NCI-H2081 (cell line): ENCODE results near the gene ATP6AP1.

ENCODE experiments used
- DNase-seq, 2 experiments: peaks; one replicate each; lab custom pipeline; 2025; lab: John Stamatoyannopoulos, UW

Gene ATP6AP1

DNA sequence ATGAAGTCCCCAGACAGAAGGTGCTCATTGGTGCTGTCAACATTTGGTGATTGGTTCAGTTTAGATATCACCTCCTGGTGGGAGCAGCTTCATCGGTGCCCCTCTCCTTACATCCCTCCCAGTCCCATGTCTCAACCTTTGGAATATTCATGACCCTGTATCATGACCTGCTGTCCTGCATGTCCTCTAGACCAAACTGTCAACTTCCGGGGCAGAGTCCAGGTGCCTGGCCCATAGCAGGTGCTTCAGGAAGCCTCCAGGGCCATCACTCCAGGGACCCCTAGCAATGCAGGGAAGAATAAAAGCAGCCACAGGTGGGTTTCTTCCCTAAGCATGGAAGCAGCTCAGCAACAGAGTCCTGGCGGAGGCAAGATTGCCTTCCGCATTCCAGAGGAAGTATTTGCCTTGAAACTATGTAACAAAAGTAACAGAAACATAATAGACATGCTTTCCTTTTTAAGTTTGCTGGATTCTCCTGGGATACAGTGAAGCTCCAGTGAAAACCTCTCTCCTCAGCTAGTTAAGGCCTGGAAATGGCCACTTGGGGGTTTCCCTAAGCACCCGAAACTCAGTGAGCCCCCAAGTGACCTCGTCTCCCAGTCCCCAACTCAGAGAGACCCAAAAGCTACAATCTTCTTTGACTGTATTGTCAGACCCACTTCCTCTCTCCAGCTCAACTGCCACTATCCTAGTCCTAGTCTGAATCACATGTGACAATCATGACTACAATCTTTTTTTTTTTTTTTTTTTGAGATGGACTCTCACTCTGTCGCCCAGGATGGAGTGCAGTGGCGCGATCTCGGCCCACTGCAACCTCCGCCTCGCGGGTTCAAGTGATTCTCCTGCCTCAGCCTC, 1.3 kb upstream of the ATP6AP1 start:
- no peak for DNase-seq

DNA sequence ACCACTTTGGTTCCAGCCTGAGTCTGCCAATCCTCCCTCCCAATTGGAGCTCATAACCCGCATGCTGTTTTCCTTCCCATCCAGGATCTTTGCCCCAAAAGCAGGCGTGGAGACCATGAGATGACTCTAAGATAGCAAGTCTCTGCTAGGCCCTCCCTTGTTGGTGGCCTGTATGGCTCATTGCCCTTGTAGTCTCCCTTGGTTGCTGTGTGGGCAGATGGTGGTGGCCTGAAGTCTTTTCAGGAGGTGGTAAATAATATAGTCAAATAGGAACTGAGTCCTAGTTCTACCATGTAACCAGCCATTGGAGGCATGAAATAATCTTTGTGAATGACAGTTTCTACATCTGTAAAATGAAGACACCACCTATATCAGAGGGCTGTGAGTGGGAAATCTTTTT, 1.2 kb downstream of the ATP6AP1 start:
- no peak for DNase-seq

DNA sequence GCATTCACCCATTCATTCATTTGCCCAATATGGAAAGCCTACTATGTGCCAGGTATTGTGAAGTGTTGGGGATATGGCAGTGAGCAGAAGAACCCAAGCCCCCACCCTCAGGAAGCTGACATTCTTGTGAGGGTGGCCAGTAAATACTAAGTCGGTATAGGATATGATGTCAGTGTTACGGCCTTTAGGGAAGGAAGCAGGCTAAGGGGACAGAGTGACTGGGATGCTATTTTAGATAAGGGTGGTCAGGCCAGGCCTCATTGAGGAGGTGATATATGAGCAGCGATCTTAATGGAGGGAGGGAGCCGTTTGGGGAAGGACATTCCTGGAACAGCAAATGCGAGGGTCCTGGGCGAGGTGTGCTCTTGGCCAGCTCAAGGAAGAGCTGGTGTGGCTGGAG, 2.0 kb downstream of the ATP6AP1 start:
- DNase-seq: no peak

DNA sequence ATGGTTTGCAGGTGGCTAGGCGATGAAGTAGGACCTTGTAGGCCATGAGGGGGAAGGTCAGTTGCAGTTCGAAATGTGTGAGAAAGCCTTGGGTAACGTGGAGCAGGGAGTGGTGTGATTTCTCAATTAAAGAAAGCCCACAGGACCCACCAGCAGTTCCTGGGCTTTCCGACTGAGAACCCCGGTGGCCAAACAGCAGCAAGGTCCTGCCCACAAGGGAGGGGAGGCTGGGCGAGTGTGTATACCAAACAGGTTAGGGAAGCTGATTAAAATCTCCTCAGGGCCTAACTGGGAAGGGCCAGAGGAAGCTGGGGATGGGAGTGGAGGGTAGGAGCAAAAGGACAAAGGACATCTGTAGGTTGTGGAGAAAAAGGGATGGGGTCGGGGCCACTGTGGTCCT, 2.4 kb downstream of the ATP6AP1 start:
- no peak for DNase-seq

DNA sequence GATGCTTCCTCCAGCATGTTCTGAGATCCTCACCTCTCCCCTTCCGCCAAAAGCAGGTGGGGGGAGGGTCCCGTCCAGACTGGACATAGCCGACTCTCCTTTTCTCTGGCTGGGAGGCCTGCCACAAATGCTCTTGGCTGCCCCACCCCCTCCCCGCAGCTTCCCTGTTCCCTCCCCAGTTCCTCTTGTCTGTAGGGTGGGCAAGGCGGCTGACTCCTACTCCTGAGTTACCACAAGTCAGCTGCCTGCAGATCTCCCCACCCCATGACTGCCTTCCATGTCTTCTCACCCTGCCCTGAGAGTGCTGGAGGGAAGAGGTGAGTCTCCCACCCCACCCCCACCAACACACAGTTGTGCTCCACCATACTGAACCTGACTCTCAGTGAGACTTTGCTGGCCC, 2.9 kb downstream of the ATP6AP1 start:
- no peak for DNase-seq

DNA sequence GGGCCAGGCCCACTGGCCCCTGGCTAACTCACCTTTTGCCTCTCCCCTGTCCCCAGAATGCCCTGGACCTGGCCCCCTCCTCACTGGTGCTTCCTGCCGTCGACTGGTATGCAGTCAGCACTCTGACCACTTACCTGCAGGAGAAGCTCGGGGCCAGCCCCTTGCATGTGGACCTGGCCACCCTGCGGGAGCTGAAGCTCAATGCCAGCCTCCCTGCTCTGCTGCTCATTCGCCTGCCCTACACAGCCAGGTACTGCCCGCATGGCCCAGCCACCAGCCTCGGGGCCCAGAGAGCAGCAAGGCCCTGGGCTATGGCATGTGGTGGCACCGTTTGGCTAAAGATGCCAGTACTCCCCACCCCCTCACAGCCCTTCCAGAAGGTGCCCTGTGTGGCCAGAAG, 3.7 kb downstream of the ATP6AP1 start:
- DNase-seq: no peak

DNA sequence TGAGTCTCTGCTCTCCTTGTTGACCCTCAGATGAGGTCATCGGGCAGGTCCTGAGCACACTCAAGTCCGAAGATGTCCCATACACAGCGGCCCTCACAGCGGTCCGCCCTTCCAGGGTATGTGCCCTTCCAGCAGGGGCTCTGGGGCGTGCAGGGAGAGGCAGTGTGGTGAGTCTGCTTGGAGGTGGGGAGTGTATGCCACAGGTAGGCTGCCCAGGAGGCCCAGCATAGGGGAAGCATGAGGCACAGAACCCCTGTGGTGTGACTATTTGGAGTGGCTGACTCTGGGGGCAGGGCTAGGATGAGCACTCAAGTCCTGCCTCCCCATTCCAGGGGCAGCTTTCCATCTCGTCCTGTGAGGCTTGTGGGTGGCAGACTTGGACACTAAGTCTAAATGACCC, 5.1 kb downstream of the ATP6AP1 start:
- no peak for DNase-seq

DNA sequence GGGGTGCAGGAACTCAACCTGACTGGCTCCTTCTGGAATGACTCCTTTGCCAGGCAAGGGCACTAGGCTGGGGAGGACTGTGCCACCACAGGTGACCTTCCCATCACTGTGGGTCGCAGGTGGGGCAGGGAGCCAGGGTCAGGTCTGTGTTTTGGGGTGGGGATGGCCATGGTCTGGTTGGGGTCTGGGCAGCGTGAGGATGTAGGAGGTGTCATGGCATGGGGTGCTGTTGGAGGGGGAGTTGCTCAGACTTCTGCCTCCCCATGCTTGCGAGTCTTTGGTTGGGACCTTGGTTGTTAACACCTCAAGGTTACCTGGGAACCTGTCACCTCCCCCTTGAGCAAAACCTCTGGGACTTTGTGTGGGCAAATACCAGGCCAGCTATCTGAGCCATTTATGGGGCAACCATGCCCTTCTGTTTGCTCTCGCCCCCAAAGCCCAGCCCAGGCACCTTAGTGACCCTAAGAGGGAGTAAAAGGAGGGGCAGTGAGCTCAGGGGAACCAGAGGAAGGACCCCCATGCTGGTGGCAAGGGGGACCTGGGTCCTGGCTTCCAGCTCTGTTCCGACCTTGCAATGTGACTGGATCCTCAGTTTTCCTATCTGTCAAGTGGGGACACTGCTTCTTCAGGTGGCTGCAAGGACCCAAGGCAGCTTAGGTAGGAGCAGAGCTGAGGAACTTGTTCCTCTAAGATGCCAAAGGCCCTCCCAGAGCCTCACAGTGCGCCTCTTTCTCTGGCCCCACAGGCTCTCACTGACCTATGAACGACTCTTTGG, 6.1 kb downstream of the ATP6AP1 start:
- DNase-seq: no peak

DNA sequence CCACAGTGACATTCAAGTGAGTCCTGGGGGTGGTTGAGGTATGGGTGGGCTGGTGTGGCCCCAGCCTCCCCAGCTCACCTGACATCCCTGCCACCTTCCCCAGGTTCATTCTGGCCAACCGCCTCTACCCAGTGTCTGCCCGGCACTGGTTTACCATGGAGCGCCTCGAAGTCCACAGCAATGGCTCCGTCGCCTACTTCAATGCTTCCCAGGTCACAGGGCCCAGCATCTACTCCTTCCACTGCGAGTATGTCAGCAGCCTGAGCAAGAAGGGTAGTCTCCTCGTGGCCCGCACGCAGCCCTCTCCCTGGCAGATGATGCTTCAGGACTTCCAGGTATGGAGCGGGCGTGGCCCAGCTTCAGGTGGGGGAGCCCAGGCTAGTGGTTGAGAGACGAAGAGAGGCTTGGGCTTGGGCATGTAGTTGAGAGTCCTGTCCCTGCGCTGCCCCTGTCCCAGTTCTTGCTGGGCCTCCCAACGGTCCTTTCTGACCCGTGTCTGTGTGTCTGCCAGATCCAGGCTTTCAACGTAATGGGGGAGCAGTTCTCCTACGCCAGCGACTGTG, 6.8 kb downstream of the ATP6AP1 start:
- no peak for DNase-seq

DNA sequence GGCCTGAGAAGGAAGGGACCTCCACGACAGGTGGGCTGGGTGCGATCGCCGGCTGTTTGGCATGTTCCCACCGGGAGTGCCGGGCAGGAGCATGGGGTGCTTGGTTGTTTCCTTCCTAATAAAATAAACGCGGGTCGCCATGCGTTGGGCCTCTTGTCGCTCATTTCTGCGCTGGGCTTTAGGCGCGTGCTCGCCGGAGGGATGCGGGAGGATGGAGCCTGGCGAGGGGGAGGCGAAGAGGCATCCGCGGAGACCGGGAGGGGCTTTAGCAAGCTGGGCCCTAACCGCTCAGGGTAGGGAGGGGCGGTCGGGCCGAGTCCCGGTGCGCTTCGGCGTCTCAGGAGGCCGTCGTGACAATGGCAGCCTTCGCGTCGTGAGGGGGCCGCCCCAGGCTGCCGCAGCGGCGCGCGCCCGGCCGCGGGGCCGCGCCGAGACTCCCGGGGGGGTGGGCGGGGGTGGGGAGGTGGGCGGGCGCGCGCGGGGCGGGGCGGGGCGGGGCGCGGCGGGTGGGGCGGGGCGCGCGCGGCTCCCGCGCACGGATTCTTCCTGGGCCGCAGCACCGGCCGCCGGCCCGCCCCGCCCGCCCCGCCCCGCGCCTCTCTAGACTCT, 8.0 kb downstream of the ATP6AP1 start:
- DNase-seq: peak; percentile 22 to 25

DNA sequence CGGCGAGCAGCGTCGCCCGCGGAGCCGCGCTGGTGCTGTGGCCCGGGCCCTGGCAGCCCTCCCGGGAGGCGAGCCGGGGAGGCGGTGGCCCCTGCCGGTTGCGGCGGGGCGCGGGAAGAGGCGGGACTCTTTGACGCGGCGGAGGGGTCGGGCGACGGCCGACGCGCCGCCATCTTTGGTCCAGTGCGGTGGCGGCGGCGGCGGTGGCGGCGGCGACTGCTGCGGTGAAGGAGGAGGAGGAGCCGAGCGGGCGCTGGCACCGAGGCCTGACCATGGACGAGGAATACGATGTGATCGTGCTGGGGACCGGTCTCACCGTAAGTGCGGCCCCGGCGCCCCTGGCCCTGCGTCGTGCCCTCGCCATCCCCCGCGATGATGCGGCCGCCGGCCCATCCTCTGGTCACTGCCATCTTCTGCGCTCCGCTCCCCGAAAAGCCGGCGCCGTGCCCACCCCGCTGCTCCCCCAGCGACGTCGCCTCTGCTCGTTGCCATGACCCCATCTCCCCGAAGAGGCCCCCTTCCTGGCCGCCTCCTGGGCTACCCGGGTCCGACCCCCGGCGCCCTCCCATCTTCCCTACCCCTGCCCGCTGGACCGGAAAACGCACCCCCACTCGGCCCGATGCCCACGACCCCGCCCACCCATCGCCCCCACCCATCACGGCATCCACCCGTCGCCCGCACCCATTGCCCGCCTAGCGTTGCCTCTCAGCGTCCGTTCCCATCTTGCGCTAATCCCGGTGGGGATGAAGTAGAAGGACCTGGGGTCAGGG, 8.7 kb downstream of the ATP6AP1 start, which contains the start of gene GDI1:
TSS of gene GDI1 (plus strand) at position 172 of the 770 bp plus-strand sequence. CDS start at position 273, 101 bp downstream.
- DNase-seq: peak in 1 of 2 experiments; percentile 20

DNA sequence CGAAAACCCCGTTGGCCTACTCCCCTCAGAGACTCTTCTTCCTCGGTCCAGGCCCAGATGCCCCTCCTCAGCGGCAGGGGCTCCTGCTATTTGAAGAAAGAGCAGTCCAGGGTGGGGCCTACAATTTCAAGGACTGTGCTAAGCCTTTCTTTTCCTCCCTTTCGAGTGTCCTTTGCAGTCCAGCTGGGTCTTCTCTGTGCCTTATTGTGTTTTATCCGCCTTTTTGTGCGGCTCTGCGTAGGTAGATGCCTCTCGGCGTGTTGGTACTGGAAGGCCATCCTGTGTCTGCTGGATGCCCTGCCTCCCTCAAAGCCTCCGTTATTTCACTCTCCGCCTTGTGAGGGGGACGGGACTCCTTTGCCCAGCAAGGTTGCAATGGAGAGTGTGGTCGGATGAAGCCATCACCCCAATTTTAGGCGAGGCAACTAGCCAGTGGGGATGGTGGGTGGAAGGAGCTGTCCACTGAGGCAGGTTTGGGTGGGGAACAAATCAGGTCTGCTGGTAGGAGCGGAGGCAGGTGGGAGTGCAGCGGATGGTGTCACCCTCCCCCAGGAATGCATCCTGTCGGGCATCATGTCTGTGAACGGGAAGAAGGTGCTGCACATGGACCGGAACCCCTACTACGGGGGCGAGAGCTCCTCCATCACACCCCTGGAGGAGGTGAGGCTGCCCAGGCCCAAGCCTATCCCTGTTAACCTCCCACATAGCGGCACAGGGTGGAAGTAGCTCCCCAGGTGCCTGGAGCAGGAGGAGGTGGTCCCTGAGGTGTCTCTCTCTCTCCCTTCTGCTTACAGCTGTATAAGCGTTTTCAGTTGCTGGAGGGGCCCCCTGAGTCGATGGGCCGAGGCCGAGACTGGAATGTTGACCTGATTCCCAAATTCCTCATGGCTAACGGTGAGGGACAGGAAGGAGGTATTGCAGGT, 9.8 kb downstream of the ATP6AP1 start:
- no peak for DNase-seq

DNA sequence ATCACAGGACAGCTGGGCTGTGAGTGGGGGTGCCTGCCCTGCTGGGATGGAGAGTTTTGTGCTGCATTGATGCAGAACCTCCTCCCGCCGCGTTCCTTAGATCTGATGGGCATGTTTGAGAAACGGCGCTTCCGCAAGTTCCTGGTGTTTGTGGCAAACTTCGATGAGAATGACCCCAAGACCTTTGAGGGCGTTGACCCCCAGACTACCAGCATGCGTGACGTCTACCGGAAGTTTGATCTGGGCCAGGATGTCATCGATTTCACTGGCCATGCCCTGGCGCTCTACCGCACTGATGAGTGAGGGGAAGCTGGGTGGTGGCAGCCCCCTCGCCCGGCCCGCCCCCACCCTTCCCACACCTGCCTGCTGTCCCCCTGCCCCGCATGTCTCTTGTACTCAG, 11.4 kb downstream of the ATP6AP1 start:
- DNase-seq: no peak

DNA sequence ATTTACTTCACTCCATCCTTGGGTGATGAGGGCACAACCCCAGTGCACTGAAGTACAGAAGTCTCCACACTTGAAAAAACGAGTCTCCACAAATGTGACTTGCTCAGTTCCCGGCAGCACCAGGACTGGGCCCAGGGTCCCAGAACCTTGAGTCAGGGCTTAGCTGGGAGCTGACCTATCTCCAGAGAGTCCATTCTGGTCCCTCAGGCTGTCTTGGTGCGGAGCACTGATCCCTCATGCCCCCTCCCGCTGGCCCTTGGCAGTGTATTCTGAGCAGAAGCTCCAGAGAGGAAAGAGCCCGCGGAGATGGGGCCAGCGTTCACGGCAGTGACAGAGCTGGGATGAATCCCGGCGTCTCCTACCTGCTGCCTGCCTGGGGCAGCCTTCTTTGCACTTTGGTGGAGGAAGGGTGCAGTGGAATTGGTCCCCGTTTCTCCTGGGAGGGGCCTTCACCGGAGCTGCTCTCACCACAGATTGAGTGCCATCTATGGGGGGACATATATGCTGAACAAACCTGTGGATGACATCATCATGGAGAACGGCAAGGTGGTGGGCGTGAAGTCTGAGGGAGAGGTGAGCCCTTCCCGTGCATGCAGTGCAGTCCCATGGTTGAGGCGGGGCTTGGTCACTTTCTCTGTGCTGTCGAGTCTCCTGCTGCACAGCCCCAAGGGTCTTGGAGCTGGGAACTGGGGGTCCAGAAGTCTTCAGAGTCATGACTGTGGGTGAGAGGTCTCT, 12.3 kb downstream of the ATP6AP1 start:
- DNase-seq: no peak

DNA sequence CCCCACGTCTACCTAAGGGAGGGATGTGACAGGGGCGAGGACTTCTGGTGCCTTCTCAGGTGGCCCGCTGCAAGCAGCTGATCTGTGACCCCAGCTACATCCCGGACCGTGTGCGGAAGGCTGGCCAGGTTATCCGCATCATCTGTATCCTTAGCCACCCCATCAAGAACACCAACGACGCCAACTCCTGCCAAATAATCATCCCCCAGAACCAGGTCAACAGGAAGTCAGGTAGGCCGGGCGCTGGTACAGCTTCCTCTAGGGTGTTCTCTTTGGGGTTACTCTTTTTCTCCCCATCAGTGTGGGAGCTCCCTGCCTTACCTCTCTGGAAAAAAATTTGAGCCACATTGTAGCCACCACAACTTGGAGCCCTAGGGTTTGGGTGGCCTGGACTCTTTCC, 13.1 kb downstream of the ATP6AP1 start:
- no peak for DNase-seq

DNA sequence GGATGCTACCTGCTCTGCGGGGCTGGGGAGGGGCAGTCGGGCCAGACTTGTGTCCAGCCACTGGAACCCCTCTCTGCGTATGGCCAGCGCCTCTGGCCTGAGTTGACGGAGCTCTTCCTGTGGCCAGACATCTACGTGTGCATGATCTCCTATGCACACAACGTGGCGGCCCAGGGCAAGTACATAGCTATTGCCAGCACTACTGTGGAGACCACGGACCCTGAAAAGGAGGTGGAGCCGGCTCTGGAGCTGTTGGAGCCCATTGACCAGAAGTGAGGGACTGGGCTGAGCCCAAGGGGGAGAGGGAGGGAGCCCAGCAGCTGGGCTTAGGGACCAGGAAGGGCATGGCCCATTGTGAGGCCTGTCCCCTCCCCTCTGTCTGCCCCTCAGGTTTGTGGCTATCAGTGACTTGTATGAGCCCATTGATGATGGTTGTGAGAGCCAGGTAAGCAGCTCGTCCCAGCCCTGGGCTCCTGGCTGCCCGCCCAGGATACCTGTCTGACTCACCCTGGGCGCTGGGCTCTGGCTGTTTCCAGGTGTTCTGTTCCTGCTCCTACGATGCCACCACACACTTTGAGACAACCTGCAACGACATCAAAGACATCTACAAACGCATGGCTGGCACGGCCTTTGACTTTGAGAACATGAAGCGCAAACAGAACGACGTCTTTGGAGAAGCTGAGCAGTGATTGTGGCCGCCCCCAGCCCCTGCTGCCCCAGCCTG, 13.7 kb downstream of the ATP6AP1 start:
- DNase-seq: no peak

DNA sequence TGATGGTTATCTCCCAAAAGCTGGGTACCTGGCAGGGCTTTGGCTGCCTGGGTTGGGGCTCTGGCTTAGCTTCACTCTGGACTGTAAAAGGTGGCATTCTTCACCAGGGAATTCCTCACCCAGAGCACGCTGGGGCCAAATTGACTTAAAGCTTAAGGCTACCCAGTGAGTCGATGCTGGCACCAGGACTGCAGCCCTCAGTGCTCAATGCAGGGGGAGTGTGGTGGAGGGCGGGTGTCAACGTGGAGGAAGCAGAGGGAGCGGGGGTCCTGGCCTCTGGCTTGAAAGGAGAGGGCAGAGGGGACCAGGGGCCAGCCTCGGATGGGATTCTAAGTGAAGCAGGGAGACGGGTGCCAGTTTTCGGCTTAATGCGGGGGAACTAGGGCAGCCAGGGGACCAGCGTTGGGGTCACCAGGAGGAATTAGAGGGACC, 15.0 kb downstream of the ATP6AP1 start:
- DNase-seq: no peak

DNA sequence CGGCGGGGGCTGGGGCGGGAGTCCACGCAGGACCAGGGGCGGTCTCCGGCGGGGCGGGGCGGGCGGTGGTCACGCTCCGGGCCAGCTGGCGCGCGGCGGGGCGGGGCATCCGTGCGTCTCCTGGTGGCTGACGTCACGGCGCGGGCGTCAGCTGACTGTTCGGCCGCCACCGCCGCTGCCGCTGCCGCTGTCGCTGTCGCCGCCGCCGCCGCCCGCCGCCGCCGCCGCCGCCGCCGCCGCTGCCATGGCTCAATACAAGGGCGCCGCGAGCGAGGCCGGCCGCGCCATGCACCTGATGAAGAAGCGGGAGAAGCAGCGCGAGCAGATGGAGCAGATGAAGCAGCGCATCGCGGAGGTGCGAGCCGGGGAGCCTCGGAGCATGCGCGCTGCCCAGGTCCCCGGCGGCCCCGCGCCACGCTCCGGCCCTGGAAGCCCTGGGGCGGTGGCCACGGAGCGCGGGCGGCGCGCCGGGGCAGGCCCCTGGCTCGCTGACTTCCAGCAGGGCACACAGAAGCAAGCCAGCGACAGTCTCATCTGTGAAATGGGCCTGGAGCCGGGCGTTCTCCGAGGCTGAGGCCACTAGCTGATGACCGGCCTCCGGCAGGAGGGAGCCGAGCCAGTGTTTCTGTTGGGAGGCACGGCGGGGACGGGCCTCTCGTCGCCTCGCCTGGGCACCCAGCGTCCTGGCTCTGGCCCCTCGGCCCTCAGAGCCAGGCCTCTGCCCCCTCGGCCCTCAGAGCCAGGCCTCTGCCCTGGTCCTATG, 15.7 kb downstream of the ATP6AP1 start, which contains the start of gene FAM50A:
TSS of gene FAM50A (plus strand) at position 150 of the 763 bp plus-strand sequence. CDS start at position 245, 95 bp downstream.
- peak; percentile 43 to 44 for DNase-seq
